DMS53 (cell line): ENCODE results near the gene WWOX.
A peak's percentile ranks its signal among the peaks of the same experiment; 100 is the strongest.

Experiments used
- DNase-seq: peaks from one replicate; lab custom pipeline; 2025; lab: John Stamatoyannopoulos, UW

Gene WWOX

GRCh38 chr16:78902321-78902720 is 802.9 kb downstream of the WWOX start:
- DNase-seq, result no peak

GRCh38 chr16:78903237-78903636 is 803.8 kb downstream of the WWOX start:
- no peak for DNase-seq

- no peak for DNase-seq
Observed at GRCh38 chr16:78903843-78904242, 804.4 kb downstream of the WWOX start.

GRCh38 chr16:78906135-78906534 is 806.7 kb downstream of the WWOX start:
- no peak for DNase-seq

- DNase-seq, result no peak
Observed at GRCh38 chr16:78909226-78909625, 809.8 kb downstream of the WWOX start.

GRCh38 chr16:78915811-78916345 is 816.4 kb downstream of the WWOX start:
- no peak for DNase-seq

- DNase-seq, result no peak
Observed at GRCh38 chr16:78916928-78917545, 817.6 kb downstream of the WWOX start.

- no peak for DNase-seq
Observed at GRCh38 chr16:78918805-78919305, 819.4 kb downstream of the WWOX start.

GRCh38 chr16:78919852-78920251 is 820.4 kb downstream of the WWOX start:
- DNase-seq, result no peak

- DNase-seq, result no peak
Observed at GRCh38 chr16:78920621-78921020, 821.2 kb downstream of the WWOX start.

GRCh38 chr16:78925083-78925767 is 825.8 kb downstream of the WWOX start:
- peak; percentile 64 for DNase-seq

GRCh38 chr16:78926723-78927210 is 827.3 kb downstream of the WWOX start:
- DNase-seq, result no peak

GRCh38 chr16:78927766-78928165 is 828.3 kb downstream of the WWOX start:
- DNase-seq, result peak; percentile 41

GRCh38 chr16:78929841-78930240 is 830.4 kb downstream of the WWOX start:
- no peak for DNase-seq

- no peak for DNase-seq
Observed at GRCh38 chr16:78930561-78930960, 831.1 kb downstream of the WWOX start.

GRCh38 chr16:78931267-78931666 is 831.8 kb downstream of the WWOX start:
- no peak for DNase-seq

GRCh38 chr16:78931678-78932077 is 832.2 kb downstream of the WWOX start:
- no peak for DNase-seq

GRCh38 chr16:78932355-78932943 is 833.0 kb downstream of the WWOX start:
- DNase-seq, result no peak

- DNase-seq, result no peak
Observed at GRCh38 chr16:78936060-78936459, 836.6 kb downstream of the WWOX start.

GRCh38 chr16:78939597-78939996 is 840.1 kb downstream of the WWOX start:
- DNase-seq, result no peak

- DNase-seq, result no peak
Observed at GRCh38 chr16:78942625-78943245, 843.3 kb downstream of the WWOX start.

- DNase-seq, result no peak
Observed at GRCh38 chr16:78945336-78945735, 845.9 kb downstream of the WWOX start.
